HAP-1 (cell line): ENCODE results near the gene TMTC4.

Experiments
- DNase-seq, 2 experiments: peaks; one replicate each; pipeline ENCODE4 v3.0.0-alpha.2; 2016 to 2020; ENCODE audit warnings: low spot score in 2 of 2
- H3K27me3 ChIP-seq: fragments of 250-450 bp; sonication (Bioruptor Pico); 2 replicates; pipeline ENCODE4 v1.5.1; 2020; ENCODE audit warnings: low read depth, mild to moderate bottlenecking, moderate library complexity
- H3K36me3 ChIP-seq: fragments of 250-450 bp; sonication (Bioruptor Pico); replicated peaks from 2 replicates; pipeline ENCODE4 v1.5.1; 2020; ENCODE audit warnings: mild to moderate bottlenecking
- H3K4me1 ChIP-seq: fragments of 250-450 bp; sonication (Bioruptor Pico); 2 replicates; pipeline ENCODE4 v1.5.1; 2020; ENCODE audit warnings: mild to moderate bottlenecking
- H3K4me3 ChIP-seq: fragments of 250-450 bp; sonication (Bioruptor Pico); 2 replicates; pipeline ENCODE4 v1.5.1; 2020; ENCODE audit warnings: mild to moderate bottlenecking, moderate library complexity
- H3K9me3 ChIP-seq: fragments of 250-450 bp; sonication (Bioruptor Pico); 2 replicates; pipeline ENCODE4 v1.5.1; 2020; ENCODE audit warnings: mild to moderate bottlenecking, moderate library complexity
- in situ Hi-C: fragments of 300-500 bp; cut with MboI; formaldehyde crosslinking; loops from 3 replicates; pipeline ENCODE4 v1.14.3; 2020; ENCODE audit warnings: low sequenced_read_pairs, inconsistent platforms, mixed read lengths

Gene TMTC4

GRCh38 chr13:100660761-100661160, 13.8 kb downstream of the TMTC4 start:
- H3K36me3 ChIP-seq = peaks cover 39% of the 10 kb centered on the region
- no peaks in the 10 kb centered on the region for H3K9me3 ChIP-seq
- no peaks in the 10 kb centered on the region for H3K27me3 ChIP-seq
- H3K4me1 ChIP-seq = no peaks in the 10 kb centered on the region
- in situ Hi-C loops = no loop called here
- no peak overlapping the region for H3K4me3 ChIP-seq
- no peak for DNase-seq

- Histone ChIP-seq H3K36me3 (peaks cover 42% of the 10 kb centered on the region), H3K27me3 (no peaks in the 10 kb centered on the region), H3K4me3 (no peak overlapping the region), H3K9me3 (no peaks in the 10 kb centered on the region), H3K4me1 (no peaks in the 10 kb centered on the region)
- in situ Hi-C loops = no loop called here
- no peak for DNase-seq
Measured at GRCh38 chr13:100659578-100659977, 15.0 kb downstream of the TMTC4 start.

- in situ Hi-C loops = no loop called here
- no peak overlapping the region for H3K4me3 ChIP-seq
- H3K4me1 ChIP-seq = no peaks in the 10 kb centered on the region
- no peak for DNase-seq
- H3K27me3 ChIP-seq = no peaks in the 10 kb centered on the region
- H3K36me3 ChIP-seq = peaks cover 37% of the 10 kb centered on the region
- no peaks in the 10 kb centered on the region for H3K9me3 ChIP-seq
Measured at GRCh38 chr13:100658363-100658762, 16.2 kb downstream of the TMTC4 start.

DNA sequence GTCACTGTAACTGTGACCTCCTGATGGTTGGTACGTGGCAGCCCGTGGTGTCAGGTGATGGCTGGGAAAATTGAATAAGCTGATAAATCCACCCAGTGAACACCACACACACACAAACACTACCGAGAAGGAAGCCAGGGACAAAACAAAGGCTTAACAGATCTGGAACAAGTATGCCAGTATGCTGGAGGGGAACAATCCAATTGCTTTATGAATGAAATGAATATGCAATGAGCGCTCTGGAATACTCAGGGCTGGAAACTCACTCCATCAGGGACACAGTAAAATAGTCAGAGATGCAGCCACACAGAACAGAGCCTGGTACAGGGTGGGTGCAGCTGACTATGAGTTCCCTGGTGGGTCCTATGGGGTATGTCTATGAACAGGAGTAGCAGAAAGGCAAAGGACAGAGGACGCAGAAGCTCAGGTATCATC, 16.7 kb downstream of the TMTC4 start:
- Histone ChIP-seq H3K4me3 (no peak overlapping the region), H3K4me1 (no peaks in the 10 kb centered on the region), H3K36me3 (peaks cover 33% of the 10 kb centered on the region), H3K9me3 (no peaks in the 10 kb centered on the region), H3K27me3 (no peaks in the 10 kb centered on the region)
- in situ Hi-C loops = no loop called here
- no peak for DNase-seq

DNA sequence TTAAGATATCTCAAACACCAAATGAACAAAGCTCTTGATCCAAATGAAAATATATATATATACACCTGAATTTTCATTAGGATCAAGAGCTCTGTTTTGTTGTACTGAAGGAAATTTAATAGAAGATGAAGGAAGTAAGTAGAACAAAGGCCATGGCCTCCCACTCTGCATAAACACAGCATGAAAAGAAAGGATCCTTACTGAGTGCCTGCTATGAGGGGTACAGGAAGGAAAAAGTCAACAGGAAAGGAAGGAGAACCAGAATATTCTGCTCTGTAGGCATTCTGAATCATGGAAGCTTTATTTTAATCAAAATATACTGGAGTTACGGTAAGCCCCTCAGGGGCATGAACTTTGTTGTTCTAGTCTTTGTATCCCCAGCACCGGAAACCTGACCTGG, 22.1 kb downstream of the TMTC4 start:
- in situ Hi-C loops = no loop called here
- H3K4me1 ChIP-seq = no peaks in the 10 kb centered on the region

GRCh38 chr13:100650326-100650725, 24.3 kb downstream of the TMTC4 start:
- Histone ChIP-seq H3K4me1 (no peaks in the 10 kb centered on the region), H3K4me3 (no peak overlapping the region), H3K36me3 (peaks cover 10% of the 10 kb centered on the region), H3K9me3 (no peaks in the 10 kb centered on the region), H3K27me3 (no peaks in the 10 kb centered on the region)
- no peak for DNase-seq
- in situ Hi-C loops = no loop called here

More for the DNA sequence above, 22.1 kb downstream of the TMTC4 start:
- no peaks in the 10 kb centered on the region for H3K9me3 ChIP-seq
- no peaks in the 10 kb centered on the region for H3K27me3 ChIP-seq
- peaks cover 15% of the 10 kb centered on the region for H3K36me3 ChIP-seq
- no peak for DNase-seq
- H3K4me3 ChIP-seq = no peak overlapping the region

- H3K27me3 ChIP-seq = no peaks in the 10 kb centered on the region
- in situ Hi-C loops = no loop called here
- H3K9me3 ChIP-seq = no peaks in the 10 kb centered on the region
- no peak for DNase-seq
- no peaks in the 10 kb centered on the region for H3K4me1 ChIP-seq
- H3K36me3 ChIP-seq = peaks cover 6% of the 10 kb centered on the region
- H3K4me3 ChIP-seq = no peak overlapping the region
Measured at GRCh38 chr13:100648354-100648753, 26.2 kb downstream of the TMTC4 start.

DNA sequence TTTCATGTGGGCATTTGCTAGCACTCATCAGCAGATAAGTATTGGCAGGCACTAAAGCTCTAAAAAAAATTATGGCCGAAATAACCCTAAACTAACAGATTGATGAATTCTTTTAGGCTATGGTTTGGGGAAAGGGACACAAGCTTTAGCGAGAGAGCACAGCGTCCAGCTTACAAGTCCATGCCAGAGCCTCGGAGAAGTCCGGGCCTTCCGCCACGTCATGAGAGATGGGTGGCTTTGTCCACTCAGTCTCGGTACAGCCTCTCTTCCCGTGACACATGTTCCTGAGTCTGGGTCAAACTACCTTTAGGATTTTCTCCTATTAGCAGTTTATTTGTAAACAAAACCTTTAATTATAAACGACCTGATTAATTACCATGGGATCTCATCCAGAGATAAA, 27.7 kb downstream of the TMTC4 start:
- Histone ChIP-seq H3K4me3 (no peak overlapping the region), H3K27me3 (no peaks in the 10 kb centered on the region), H3K4me1 (no peaks in the 10 kb centered on the region), H3K9me3 (no peaks in the 10 kb centered on the region), H3K36me3 (0 out of 2 replicates have a peak, but pooled peaks cover 2% of the 10 kb centered on the region)
- in situ Hi-C loops = no loop called here
- DNase-seq = no peak

GRCh38 chr13:100646030-100646673, 28.4 kb downstream of the TMTC4 start:
- Histone ChIP-seq H3K4me3 (no peak overlapping the region), H3K36me3 (0 out of 2 replicates have a peak, but pooled peaks cover 3% of the 10 kb centered on the region), H3K9me3 (no peaks in the 10 kb centered on the region), H3K27me3 (no peaks in the 10 kb centered on the region), H3K4me1 (no peaks in the 10 kb centered on the region)
- in situ Hi-C loops = no loop called here
- peak; percentile 28 to 57 for DNase-seq

GRCh38 chr13:100645382-100645781, 29.2 kb downstream of the TMTC4 start:
- no peak for DNase-seq
- Histone ChIP-seq H3K27me3 (no peaks in the 10 kb centered on the region), H3K36me3 (0 out of 2 replicates have a peak, but pooled peaks cover 5% of the 10 kb centered on the region), H3K4me3 (no peak overlapping the region), H3K4me1 (no peaks in the 10 kb centered on the region), H3K9me3 (no peaks in the 10 kb centered on the region)
- in situ Hi-C loops = no loop called here

DNA sequence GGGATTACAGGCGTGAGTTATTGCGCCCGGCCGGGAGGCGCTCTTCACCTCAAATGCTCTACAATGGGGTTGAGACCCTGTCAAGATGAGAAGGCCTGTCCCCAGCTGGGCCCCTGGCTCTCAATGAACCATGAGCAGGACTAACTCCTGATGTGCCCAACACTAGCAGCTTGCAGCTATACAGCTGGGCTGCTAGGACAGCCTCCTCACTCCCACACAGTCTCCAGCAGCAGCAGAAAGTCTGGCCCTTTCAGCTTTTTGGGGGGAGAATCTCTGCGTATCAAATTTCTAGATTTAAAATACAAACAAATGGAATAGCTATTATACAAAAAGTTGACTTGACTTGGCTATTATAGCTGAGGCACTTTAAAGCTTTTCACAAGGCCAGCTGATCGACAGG, 30.2 kb downstream of the TMTC4 start:
- H3K36me3 ChIP-seq = 0 out of 2 replicates have a peak, but pooled peaks cover 5% of the 10 kb centered on the region
- in situ Hi-C loops = no loop called here
- DNase-seq = peak; percentile 12 to 28
- H3K27me3 ChIP-seq = no peaks in the 10 kb centered on the region
- H3K4me3 ChIP-seq = no peak overlapping the region
- H3K9me3 ChIP-seq = no peaks in the 10 kb centered on the region
- H3K4me1 ChIP-seq = no peaks in the 10 kb centered on the region

DNA sequence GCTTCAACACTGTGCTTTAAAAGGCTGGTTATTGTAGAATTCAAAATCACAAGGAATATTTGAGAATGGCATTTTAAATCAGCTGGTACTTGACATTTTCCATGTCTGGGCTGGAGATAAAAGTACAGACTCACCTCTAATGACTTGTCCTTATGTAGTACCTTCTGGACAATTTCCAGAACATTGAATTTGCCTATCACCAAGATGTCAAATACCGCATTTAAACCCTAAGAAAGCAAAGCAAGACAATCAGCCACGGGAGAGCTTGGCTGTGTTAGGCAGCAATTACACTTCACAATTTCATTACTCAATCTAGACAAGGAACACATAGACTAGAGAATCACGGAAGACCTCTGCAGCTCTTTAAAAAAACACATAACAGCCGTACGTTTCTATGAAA, 36.8 kb downstream of the TMTC4 start:
- DNase-seq = no peak
- in situ Hi-C loops = no loop called here
- H3K36me3 ChIP-seq = peaks cover 19% of the 10 kb centered on the region; the same call in 1 of the 2 replicates

GRCh38 chr13:100637380-100637779, 37.2 kb downstream of the TMTC4 start:
- no peak overlapping the region for H3K4me3 ChIP-seq
- H3K27me3 ChIP-seq = no peaks in the 10 kb centered on the region
- in situ Hi-C loops = no loop called here
- H3K9me3 ChIP-seq = no peaks in the 10 kb centered on the region
- DNase-seq = no peak
- H3K36me3 ChIP-seq = peaks cover 19% of the 10 kb centered on the region; the same call in 1 of the 2 replicates
- H3K4me1 ChIP-seq = no peaks in the 10 kb centered on the region

More for the DNA sequence above, 36.8 kb downstream of the TMTC4 start:
- no peaks in the 10 kb centered on the region for H3K9me3 ChIP-seq
- no peak overlapping the region for H3K4me3 ChIP-seq
- no peaks in the 10 kb centered on the region for H3K27me3 ChIP-seq
- H3K4me1 ChIP-seq = no peaks in the 10 kb centered on the region

DNA sequence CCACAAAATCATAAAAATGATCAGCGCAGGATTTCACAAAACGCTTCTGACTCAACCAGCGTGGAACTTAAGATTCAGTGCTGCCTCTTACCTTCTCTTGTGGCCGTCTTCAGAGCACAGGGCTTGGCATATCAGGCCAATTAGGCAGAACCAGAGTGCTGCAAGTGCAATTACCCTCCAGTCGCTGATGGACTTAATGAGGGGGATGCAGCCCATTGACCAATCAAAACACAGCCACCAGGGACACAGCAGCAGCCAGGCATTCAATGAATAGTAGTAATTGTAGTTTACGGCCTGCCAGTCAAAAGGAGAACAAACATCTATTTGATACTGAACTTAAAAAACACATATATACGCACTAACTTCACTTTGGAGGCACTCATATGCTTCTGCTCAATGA, 38.2 kb downstream of the TMTC4 start:
- no peaks in the 10 kb centered on the region for H3K9me3 ChIP-seq
- H3K4me1 ChIP-seq = no peaks in the 10 kb centered on the region
- peaks cover 19% of the 10 kb centered on the region; the same call in 1 of the 2 replicates for H3K36me3 ChIP-seq
- H3K27me3 ChIP-seq = no peaks in the 10 kb centered on the region
- no peak for DNase-seq
- in situ Hi-C loops = no loop called here
- H3K4me3 ChIP-seq = no peak overlapping the region

DNA sequence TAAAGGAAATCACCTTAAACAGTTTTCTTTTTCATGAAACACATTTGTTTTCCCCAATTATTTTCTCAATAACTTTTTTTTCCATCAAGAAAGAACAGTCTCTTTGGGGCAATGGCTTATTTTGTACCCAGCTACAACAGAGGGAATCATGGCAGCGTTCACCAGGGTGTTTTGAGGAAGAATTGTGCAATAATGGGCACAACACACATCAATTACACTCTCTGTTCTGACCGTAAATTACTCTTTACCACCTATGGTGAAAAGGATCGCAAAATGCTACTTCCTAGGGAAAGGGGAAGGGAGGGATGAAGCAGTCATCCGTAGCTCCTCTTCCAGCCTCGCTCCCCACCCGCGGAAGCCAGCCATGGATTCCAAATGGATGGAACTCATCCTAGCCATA, 38.6 kb downstream of the TMTC4 start:
- in situ Hi-C loops = no loop called here
- no peak overlapping the region for H3K4me3 ChIP-seq
- no peaks in the 10 kb centered on the region for H3K27me3 ChIP-seq
- no peak for DNase-seq
- no peaks in the 10 kb centered on the region for H3K9me3 ChIP-seq
- H3K36me3 ChIP-seq = peaks cover 17% of the 10 kb centered on the region
- H3K4me1 ChIP-seq = peaks cover 3% of the 10 kb centered on the region
